ENCODE measurements around the gene EEF2K. TPM values are rescaled to one million over a fixed set of nuclear protein-coding genes. Genes with fewer than 3 reads are reported as not detected.

Gene EEF2K
- total RNA-seq, 8 experiments from 2014 or later = 4.6 to 22.4 (median 8.9) TPM

GRCh38 chr16:22308824-22309520 lies 102.9 kb downstream of the EEF2K start:
- Histone ChIP-seq H3K4me3 (no peak overlapping the region), H3K4me1 (replicated peaks in 1 of 2) (no peaks in the 10 kb centered on the region), H3K27ac (no peak overlapping the region)
- in situ Hi-C loops (cut with MboI; ENCODE audit: low pct_unique_long_range_greater_than_20kb in 2 of 9, low sequenced_read_pairs in 9 of 9, unreplicated experiment in 9 of 9) = no loop called here
- no peak for ATAC-seq (replicated peaks in 6 of 8)
- 90 to 100% (median 95%) methylated on average over 2 to 6 of the region's 24 CpGs; no CpG with 5 or more reads in 6 of the 10 experiments for WGBS, 10 experiments

GRCh38 chr16:22311520-22311919 lies 105.4 kb downstream of the EEF2K start:
- ATAC-seq (replicated peaks in 6 of 8) = no peak
- H3K4me1 ChIP-seq (replicated peaks in 1 of 2) = no peaks in the 10 kb centered on the region
- in situ Hi-C loops (cut with MboI; ENCODE audit: low pct_unique_long_range_greater_than_20kb in 2 of 9, low sequenced_read_pairs in 9 of 9, unreplicated experiment in 9 of 9) = no loop called here
- 80 to 100% (median 98%) methylated on average over 1 to 4 of the region's 4 CpGs; no CpG with 5 or more reads in 6 of the 10 experiments for WGBS, 10 experiments
- no peak overlapping the region for H3K4me3 ChIP-seq
- no peak overlapping the region for H3K27ac ChIP-seq

- Histone ChIP-seq H3K4me3 (no peak overlapping the region), H3K4me1 (replicated peaks in 1 of 2) (no peaks in the 10 kb centered on the region), H3K27ac (no peak overlapping the region)
- peak in 3 of 8 experiments; percentile 32 to 67 (median 44) for ATAC-seq (replicated peaks in 6 of 8)
- 78 to 100% (median 93%) methylated on average over 4 to 16 of the region's 23 CpGs for WGBS, 10 experiments
- in situ Hi-C loops (cut with MboI; ENCODE audit: low pct_unique_long_range_greater_than_20kb in 2 of 9, low sequenced_read_pairs in 9 of 9, unreplicated experiment in 9 of 9) = no loop called here
These were observed 107.1 kb downstream of the EEF2K start for GRCh38 chr16:22312897-22313781.

- Histone ChIP-seq H3K27ac (no peak overlapping the region), H3K4me1 (replicated peaks in 1 of 2) (no peaks in the 10 kb centered on the region), H3K4me3 (no peak overlapping the region)
- in situ Hi-C loops (cut with MboI; ENCODE audit: low pct_unique_long_range_greater_than_20kb in 2 of 9, low sequenced_read_pairs in 9 of 9, unreplicated experiment in 9 of 9) = no loop called here
- 60 to 100% (median 91%) methylated on average over 1 to 5 of the region's 10 CpGs; no CpG with 5 or more reads in 5 of the 10 experiments for WGBS, 10 experiments
- ATAC-seq (replicated peaks in 6 of 8) = no peak
These were observed 107.9 kb downstream of the EEF2K start for GRCh38 chr16:22313876-22314470.

- WGBS, 10 experiments = 78 to 100% (median 91%) methylated on average over 2 to 18 of the region's 37 CpGs; no CpG with 5 or more reads in 1 of the 10 experiments
- no peaks in the 10 kb centered on the region for H3K4me1 ChIP-seq (replicated peaks in 1 of 2)
- no peak overlapping the region for H3K27ac ChIP-seq
- ATAC-seq (replicated peaks in 6 of 8) = no peak
- H3K4me3 ChIP-seq = no peak overlapping the region
- in situ Hi-C loops (cut with MboI; ENCODE audit: low pct_unique_long_range_greater_than_20kb in 2 of 9, low sequenced_read_pairs in 9 of 9, unreplicated experiment in 9 of 9) = no loop called here
These were observed 108.9 kb downstream of the EEF2K start for GRCh38 chr16:22314661-22315626.

GRCh38 chr16:22315979-22316378 lies 109.9 kb downstream of the EEF2K start:
- no peak overlapping the region for H3K4me3 ChIP-seq

GRCh38 chr16:22316411-22316811 lies 110.3 kb downstream of the EEF2K start:
- no peak overlapping the region for H3K27ac ChIP-seq
- H3K4me1 ChIP-seq (replicated peaks in 1 of 2) = peaks cover 0 to 1% of the 10 kb centered on the region in 2 donors
- no peak overlapping the region for H3K4me3 ChIP-seq
- ATAC-seq (replicated peaks in 6 of 8) = peak in 1 of 8 experiments; percentile 25
- in situ Hi-C loops (cut with MboI; ENCODE audit: low pct_unique_long_range_greater_than_20kb in 2 of 9, low sequenced_read_pairs in 9 of 9, unreplicated experiment in 9 of 9) = no loop called here
- 70 to 100% methylated on average over 1 to 2 of the region's 9 CpGs; no CpG with 5 or more reads in 8 of the 10 experiments for WGBS, 10 experiments

More at GRCh38 chr16:22315979-22316378, 109.9 kb downstream of the EEF2K start:
- in situ Hi-C loops (cut with MboI; ENCODE audit: low pct_unique_long_range_greater_than_20kb in 2 of 9, low sequenced_read_pairs in 9 of 9, unreplicated experiment in 9 of 9) = no loop called here
- whole genome bisulfite sequencing, 10 experiments = 100% methylated on average over 1 of the region's 1 CpG; no CpG with 5 or more reads in 8 of the 10 experiments
- H3K4me1 ChIP-seq (replicated peaks in 1 of 2) = no peaks in the 10 kb centered on the region
- H3K27ac ChIP-seq = no peak overlapping the region
- ATAC-seq (replicated peaks in 6 of 8) = no peak

GRCh38 chr16:22317001-22317530 lies 111.0 kb downstream of the EEF2K start:
- 70 to 90% (median 86%) methylated on average over 2 to 7 of the region's 17 CpGs; no CpG with 5 or more reads in 7 of the 10 experiments for WGBS, 10 experiments
- ATAC-seq (replicated peaks in 6 of 8) = peak in 1 of 8 experiments; percentile 8
- H3K4me3 ChIP-seq = no peak overlapping the region
- H3K27ac ChIP-seq = no peak overlapping the region
- peaks cover 0 to 3% of the 10 kb centered on the region in 2 donors for H3K4me1 ChIP-seq (replicated peaks in 1 of 2)
- in situ Hi-C loops (cut with MboI; ENCODE audit: low pct_unique_long_range_greater_than_20kb in 2 of 9, low sequenced_read_pairs in 9 of 9, unreplicated experiment in 9 of 9) = no loop called here

- in situ Hi-C loops (cut with MboI; ENCODE audit: low pct_unique_long_range_greater_than_20kb in 2 of 9, low sequenced_read_pairs in 9 of 9, unreplicated experiment in 9 of 9) = no loop called here
- ATAC-seq (replicated peaks in 6 of 8) = no peak
- Histone ChIP-seq H3K4me1 (replicated peaks in 1 of 2) (peaks cover 0 to 3% of the 10 kb centered on the region in 2 donors), H3K27ac (no peak overlapping the region), H3K4me3 (no peak overlapping the region)
- 89 to 100% (median 94%) methylated on average over 1 to 6 of the region's 6 CpGs; no CpG with 5 or more reads in 5 of the 10 experiments for WGBS, 10 experiments
These were observed 111.5 kb downstream of the EEF2K start for GRCh38 chr16:22317625-22318024.

GRCh38 chr16:22318690-22319358 lies 112.7 kb downstream of the EEF2K start:
- in situ Hi-C loops (cut with MboI; ENCODE audit: low pct_unique_long_range_greater_than_20kb in 2 of 9, low sequenced_read_pairs in 9 of 9, unreplicated experiment in 9 of 9) = no loop called here
- peaks cover 0 to 3% of the 10 kb centered on the region in 2 donors for H3K4me1 ChIP-seq (replicated peaks in 1 of 2)
- no peak overlapping the region for H3K4me3 ChIP-seq
- H3K27ac ChIP-seq = no peak overlapping the region
- 77 to 100% (median 93%) methylated on average over 1 to 15 of the region's 18 CpGs; no CpG with 5 or more reads in 2 of the 10 experiments for WGBS, 10 experiments
- peak in 1 of 8 experiments; percentile 12 for ATAC-seq (replicated peaks in 6 of 8)

GRCh38 chr16:22320572-22321339 lies 114.7 kb downstream of the EEF2K start:
- WGBS, 10 experiments = 25 to 85% (median 73%) methylated on average over 4 to 12 of the region's 13 CpGs
- Histone ChIP-seq H3K27ac (no peak overlapping the region), H3K4me3 (no peak overlapping the region), H3K4me1 (replicated peaks in 1 of 2) (peaks cover 0 to 3% of the 10 kb centered on the region in 2 donors)
- ATAC-seq (replicated peaks in 6 of 8) = peak in 3 of 8 experiments; percentile 5 to 9 (median 6)
- in situ Hi-C loops (cut with MboI; ENCODE audit: low pct_unique_long_range_greater_than_20kb in 2 of 9, low sequenced_read_pairs in 9 of 9, unreplicated experiment in 9 of 9) = loop anchor here in 1 of 9 experiments (10.0 kb wide), 1 partner anchor 1136 kb away; no protein-coding TSS in a partner anchor

Measured in motor neuron (in vitro differentiated cells).